AG08395 (cell line): ENCODE results near the gene PTPN4.

ENCODE experiments used
- DNase-seq: peaks from one replicate; pipeline ENCODE4 v3.0.0; 2012; ENCODE audit warnings: mixed read lengths, low spot score

The PTPN4 gene, protein sequence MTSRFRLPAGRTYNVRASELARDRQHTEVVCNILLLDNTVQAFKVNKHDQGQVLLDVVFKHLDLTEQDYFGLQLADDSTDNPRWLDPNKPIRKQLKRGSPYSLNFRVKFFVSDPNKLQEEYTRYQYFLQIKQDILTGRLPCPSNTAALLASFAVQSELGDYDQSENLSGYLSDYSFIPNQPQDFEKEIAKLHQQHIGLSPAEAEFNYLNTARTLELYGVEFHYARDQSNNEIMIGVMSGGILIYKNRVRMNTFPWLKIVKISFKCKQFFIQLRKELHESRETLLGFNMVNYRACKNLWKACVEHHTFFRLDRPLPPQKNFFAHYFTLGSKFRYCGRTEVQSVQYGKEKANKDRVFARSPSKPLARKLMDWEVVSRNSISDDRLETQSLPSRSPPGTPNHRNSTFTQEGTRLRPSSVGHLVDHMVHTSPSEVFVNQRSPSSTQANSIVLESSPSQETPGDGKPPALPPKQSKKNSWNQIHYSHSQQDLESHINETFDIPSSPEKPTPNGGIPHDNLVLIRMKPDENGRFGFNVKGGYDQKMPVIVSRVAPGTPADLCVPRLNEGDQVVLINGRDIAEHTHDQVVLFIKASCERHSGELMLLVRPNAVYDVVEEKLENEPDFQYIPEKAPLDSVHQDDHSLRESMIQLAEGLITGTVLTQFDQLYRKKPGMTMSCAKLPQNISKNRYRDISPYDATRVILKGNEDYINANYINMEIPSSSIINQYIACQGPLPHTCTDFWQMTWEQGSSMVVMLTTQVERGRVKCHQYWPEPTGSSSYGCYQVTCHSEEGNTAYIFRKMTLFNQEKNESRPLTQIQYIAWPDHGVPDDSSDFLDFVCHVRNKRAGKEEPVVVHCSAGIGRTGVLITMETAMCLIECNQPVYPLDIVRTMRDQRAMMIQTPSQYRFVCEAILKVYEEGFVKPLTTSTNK

DNA sequence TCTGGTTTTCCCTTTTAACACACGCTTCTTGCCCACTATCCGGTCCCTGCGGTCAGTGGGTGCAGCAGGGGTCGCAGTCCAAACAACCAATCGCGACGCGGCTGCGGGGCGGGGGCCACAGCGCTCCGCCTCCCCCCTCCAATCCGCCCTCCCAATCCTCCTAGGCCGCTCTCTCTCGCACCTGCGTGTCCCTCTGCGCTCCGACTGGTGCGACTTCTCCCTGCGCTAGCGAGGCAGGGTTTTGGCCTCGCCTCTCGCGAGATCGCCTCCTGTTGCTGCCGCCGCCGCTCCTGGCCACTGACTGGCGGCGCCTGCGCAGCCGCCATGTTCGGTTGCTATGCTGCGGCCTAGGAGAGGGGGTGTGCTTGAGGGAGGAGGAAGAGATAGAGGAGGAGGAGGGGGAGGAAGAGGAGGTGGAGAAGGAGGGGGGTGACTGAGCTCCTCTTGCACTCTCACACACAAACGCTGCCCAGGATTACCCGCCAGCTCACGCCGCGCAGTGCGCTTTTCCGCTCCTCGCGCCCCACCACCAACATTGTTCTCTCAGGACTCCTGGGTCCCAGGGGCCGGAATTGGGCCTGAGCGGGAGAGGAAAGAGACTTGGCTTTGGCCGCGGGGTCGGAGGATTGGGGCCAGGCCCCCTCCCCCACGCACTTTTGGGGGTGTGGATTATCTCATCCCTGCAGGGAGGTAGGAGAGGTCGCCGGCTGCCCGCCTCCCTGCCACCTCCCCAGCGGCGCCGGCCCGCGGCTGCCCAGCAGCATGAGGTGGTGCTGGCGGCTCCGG, at the start of gene PTPN4:
Gene PTPN4, plus strand, starts transcription at position 472 of the 786 bp plus-strand sequence. CDS start 49,932 bp downstream, outside the sequence.
- DNase-seq, result peak; percentile 97

DNA sequence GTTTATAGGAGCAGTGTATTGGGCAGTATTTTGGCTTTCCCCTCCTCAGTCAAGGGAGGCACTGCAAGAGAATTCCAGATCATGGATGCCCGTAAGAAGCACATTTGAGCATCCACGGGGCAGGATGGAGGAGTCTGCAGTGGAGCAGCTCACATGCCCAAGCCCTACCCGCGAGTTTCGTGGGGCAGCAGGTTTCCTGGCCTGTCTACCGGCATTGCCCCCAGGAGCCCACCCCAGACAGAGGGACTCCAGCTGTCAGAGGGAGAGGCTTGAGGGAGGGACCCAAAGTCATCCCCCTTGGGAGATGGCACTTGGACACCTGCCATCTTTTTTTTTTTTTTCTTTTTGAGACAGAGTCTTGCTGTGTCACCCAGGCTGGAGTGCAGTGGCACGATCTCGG, 49.4 kb upstream of the PTPN4 start:
- DNase-seq, result no peak

DNA sequence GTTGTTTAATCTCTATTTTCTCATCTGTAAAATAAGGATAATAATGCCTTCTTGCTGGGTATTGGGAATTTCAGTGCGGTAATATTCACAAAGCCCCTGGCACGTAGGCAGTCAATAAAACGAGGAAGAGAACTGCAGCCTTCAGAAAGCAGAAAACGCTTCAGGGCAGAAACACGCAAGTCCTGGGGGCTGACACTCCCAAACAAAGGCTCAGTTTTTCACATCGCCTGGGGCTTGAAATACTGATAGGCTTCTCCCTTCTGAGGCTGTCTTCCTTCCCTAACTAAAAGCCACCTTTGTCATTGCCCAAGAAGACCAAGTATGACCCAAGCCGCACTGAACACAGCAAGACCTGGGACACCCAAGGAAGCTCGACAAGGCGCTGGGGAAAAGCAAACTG, 48.4 kb upstream of the PTPN4 start:
- no peak for DNase-seq

DNA sequence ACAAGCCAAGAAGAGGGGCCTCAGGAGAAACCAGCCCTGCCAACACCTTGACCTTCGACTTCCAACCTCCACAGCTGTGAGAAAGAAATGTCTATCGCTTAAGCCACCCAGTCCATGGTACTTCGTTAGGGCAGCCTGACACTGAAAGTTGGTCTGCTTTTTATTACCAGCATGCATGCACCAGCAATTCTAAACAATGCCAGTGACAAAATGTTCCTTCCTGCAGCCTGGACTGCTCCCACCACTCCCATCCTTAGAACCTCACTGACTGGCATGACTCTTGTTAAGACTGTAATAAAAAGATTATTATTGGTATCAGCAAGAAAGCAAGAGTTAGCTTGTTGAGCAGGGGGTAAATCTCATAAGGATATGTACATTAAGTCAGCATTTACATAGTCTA, 47.2 kb upstream of the PTPN4 start:
- no peak for DNase-seq

DNA sequence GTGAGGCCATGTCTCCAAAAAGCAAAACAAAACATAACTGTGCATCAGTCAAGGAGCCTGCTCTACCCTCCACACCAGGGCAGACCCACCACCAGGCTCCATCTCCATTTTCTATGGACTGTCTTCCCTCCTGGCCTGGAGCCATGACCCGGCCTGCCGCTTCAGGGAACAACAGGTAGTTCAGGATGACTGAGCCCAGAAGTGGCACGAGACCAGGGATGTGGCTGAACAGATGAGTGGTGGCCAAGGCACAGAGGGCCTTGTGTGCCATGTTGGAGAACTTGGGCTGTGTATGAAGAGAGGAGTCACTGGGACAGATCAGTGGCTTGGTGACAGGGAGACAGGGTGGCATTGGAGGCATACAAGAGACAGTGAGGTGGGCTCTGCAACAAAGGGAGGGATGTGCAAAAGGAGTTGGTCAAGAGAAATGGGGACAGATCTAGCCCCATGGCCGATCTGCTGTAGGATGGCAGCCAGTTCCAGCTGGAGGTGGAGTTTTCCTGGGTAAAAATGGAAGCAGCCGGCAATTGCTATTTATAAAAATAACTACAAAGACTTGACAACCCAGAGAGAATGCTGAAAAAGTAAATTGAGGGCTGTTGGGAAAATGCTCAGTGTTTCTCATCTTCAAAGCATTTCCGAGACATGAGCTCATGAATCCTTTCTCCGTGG, 45.8 kb upstream of the PTPN4 start:
- DNase-seq, result no peak

DNA sequence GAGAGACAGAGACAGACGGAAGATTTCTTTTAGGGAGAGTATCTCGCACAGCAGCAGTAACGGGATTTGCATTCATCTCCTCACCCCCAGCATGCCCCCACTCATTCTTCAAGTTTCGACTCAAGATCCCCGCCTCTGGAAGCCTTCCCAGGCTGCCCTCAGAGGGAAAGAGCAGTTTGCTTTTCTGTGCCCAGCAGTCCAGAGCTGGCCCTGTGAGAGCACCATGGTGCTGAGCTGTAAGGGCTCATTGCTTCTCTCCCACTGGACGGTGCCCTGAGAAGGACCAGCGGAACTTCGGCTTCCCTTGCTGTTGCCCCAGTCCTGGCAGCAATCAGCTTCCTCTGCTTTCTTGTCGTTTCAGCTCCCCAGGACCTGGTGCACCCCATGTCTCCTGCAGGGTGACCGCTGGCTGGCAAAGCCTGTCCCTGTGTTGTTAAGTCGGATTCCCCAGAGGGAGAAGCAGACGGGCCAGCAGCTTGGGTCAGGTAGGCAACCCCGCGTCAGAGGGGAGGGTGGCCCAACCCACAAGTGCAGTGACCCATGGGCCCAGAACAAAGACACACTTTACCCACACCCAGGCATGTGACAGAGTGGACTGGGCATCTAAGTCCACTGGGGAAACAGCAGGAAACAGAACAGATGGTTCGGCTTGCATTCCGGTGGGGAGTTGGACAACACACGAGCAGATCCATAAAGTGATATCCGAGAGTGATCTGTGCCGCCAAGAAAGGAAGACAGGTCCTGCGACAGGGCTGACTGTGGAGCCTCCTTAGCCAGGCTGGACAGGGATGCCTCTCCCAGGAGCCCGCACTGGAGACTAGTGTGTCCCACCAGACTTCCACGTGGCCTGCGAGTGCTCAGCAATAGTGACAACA, 44.1 kb upstream of the PTPN4 start:
- DNase-seq, result no peak

DNA sequence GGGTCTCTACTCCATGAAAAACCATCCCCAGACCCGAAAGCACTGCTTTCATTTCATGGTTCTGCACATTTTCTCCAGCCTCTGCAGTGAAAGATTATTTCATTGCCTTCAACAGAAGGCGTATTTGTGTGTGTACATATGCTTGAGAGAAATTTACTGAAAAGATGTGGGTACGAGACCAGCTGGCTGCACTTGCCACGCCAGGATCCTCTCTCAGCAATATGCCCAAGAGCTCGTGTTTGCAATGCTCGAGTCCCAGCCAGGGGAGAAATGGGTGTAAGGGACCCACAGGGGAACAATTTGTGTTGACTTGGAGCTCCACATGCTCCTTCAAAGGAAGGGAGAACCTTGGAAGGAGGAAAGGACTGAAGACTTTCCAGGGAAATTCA, 43.4 kb upstream of the PTPN4 start:
- DNase-seq, result no peak

DNA sequence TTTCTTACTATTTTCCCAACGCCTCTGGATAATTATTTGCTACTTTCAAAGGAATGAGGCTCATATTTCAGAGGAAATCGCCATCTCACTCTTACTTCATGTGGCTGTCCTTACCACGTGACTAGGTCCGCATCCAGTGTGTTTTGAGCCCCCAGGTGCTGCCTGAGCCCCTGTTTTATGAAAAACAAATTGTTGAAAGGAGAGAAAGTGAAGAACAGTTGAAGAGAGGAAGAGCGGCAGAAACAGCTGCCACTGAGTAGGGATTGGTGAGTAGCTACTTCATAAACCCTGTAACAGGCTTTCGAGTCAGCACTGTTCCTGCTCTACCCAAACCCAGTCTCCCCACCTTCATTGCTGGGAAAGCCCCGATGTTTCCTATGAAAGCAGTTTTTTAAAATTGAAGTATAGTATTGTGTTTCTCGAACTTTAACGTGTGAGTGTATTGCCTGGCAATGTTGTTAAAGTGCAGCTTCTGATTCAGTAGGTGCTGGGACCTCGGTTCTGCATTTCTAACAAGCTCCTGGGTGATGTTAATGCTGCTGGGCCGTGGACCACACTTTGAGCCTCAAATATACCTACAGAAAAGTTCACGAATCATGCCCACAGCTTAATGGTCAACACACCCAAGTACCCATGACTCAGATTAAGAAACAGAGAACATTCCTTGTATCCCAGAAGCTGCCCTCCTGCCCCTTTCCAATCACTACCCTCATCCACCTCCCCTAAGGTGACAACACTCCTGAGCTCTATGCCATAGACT, 41.0 kb upstream of the PTPN4 start:
- no peak for DNase-seq

DNA sequence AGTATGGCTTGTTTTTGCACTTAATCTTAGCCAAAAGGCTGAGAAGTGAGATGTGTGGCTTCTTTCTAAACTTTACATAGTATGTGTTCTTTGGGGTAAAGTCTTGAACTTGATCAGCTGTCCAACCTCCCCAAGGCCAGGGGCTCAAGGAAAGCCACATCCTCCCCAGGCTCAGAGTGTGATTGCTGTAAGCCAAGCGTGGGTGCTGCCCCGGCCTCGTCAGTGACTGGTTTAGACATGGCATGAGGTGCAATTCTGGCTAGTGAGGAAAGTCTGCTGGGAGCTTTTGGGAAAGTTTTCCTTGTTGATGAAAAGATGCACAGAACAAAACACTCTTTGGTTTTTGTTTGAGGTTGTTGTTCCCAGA, 40.5 kb upstream of the PTPN4 start:
- DNase-seq, result no peak

DNA sequence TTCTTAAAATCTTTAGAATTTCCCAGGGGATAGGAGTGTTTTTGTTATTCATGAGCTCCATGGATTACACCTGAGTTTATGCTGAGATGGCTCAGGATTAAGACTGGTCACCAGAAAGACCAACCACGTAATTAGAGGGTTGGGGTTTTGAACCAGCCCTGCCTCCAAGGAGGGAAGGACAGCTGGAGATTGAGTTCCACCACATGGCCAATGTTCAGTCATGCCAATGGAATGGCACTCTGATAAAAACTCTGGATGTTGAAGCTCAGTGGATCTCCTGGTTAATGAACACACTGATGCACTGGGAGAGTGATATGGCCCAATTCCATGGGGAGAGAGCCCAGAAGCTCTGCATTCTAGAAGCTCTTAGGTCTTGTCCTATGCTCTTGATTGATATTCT, 38.7 kb upstream of the PTPN4 start:
- DNase-seq, result no peak

DNA sequence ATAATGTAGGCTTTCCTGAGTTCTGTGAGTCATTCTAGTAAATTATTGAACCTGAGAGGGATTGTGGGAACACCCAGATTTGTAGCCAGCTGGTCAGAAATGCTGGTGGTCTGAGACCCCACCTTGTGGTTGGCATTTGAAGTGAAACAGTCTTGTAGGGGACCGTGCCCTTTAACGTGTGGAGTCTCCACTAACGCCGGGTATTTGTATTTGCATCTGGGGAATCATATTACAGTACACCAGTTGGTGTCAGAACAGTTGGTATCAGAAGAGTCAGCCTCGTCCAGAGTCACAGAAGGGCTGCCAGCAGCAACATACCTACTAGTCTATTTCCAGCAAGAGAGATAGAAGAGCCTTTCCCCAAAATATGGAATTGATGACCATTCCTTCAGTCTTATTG, 38.3 kb upstream of the PTPN4 start:
- no peak for DNase-seq

DNA sequence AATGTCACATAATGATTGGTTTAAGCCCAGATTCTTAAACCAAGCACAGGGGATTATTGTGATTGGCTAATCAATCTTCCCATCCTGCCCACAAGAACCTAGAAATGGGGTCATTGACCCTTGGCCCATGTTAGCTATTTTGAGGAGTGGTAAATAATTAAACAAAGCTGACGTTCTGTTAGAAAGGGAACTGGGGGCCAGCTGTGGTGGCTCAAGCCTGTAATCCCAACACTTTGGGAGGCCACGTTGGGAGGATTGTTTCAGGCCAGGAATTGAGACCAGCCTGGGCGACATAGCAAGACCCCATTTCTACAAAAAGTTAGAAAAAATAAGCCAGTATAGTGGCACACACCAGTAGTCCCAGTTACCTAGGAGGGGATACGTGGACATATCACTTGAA, 37.8 kb upstream of the PTPN4 start:
- DNase-seq, result no peak

DNA sequence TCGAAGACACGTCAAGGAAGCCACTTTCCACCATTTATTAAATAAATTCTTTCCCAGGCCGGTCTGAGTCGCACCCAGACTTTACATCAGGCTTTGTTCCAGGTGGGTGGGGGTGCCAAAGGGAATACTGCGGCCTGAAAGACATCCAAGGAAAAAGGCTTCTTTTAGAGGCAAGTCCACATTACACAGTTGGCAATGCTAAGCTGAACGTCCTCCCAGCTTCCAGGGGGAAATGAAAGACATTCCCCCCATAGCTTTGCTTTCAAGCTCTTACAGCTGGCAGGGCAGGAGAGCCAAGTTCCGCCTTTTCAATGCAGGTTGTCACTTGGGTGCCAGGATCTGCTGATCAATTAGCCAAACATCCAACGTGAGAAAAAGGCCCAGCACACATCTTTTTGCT, 36.5 kb upstream of the PTPN4 start:
- DNase-seq, result no peak

DNA sequence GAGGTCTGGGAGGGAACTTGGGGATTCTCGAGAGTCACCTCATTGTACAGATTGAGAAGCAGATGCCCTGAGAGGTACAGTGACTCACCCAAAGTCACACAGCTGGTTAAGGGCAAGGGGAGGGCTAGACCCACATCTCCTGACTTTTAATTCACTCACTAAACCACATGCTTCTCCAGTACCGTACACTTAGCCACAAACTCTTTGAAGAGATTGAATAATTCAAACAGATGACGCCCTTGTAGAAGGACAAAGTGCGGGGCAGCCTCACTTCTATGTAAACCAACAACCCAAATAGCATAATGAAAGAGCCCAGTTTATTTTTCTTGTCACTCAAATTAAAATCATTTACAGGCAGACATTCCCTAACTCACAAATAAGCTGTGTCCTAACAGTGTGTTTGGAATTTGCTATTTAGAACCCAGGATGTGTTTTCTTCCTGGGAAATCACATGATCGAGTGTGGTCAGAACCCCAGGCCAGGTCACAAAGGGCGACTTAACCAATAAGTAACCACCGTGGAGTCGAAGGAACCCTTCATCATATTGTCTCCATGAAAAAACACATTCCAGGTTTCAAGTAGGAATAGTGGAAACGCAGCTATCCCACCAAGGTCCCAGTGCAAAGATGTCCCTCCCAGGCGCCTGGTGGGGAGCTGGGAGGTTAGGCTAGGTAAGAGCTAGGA, 35.8 kb upstream of the PTPN4 start:
- no peak for DNase-seq

DNA sequence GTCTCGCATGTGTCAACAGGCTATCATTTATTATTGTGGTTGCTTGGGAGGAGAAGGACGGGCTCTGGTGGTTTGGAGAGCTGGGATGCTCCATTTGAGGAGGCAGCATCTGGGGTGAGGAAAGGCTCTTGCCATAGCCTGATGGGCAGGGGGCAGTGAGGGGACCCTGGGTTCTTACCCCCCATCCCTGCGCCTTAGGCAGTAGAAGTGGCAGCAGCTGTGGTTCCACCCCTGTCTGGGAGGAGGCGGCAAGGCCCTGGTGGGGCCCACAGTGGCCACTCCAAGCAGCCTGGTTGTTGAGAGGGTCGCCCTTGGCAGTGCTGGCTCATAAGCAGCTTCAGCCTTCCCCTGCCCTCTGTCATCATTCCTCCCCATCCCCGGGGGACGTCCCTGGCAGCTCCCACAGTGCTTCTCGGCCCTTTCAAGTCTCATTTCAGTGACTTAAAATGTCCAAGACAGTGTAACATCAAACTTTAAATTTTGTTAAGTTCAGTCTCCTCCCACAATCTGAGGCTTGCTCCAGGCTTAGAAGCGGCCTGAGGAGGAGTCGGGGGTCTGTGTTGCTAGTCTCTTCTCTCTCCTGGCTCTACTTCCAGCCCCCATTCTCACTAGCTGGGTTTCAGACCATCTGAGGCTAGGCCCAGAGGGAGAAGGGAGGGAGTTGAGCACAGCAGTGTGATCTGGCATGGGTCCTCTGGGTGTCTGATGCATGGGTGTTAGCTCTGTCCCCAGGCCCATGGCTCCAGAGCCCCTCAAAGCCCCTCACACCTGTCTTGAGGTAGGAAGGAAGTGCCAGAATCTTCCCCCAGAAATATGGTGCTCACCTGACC, 34.9 kb upstream of the PTPN4 start:
- no peak for DNase-seq

DNA sequence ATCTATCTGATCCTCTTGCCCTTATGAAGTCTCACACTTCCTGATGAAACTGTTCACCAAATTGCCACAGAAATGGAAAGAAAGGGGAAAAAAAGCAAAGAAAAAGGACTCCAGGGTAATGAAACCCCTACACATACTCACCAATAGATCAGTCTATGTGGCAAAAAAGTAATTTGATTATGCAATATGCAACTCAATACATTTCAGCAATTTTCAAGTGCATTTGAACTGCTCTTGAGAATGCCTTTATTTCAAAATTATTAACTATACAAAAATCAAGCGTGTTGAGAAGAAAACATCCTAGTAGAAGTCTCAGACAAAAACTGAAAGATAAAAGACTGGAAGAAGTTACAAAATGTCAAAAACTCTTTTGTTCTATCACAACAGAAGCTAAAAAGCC, 32.2 kb upstream of the PTPN4 start:
- DNase-seq, result no peak

DNA sequence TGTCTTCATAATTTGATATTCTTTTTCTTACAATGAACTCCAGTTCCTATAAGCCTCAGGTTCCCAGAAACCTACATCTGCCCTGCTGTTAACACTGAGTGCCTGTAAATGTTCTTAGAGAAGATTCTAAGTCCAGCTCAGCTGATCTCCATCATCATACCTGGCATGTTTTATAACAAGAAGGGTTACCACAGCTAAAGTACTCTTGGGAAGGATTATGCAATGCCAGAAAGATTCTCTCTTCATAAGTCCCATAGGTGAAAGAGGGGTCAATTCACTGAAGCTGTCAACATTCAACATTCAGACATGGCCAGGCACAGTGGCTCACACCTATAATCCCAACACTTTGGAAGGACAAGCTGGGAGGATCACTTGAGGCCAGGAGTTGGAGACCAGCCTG, 31.3 kb upstream of the PTPN4 start:
- DNase-seq, result no peak

DNA sequence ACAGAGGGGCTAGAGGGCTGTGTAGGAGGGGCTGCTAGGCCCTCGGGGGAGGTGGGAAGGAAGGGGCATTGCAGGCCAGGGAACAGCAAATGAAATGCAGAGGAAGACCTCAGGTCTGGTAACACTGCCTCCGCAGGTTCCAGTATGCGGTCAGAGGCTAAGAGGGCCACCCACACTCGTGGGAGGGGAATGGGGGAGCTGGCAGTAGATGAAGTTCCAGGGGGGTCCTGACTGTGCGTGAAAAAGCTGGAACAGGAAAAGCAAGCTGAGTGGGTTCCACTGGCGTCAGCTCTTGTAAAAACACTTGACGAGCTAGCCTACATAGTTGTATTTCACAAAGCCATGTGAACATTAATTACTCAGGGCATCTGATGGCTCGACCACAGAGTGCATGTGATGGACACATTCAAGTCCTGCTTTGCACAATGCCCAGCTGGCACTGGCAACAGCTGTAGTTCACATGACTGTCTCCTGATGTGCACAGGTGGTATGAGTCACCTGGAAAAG, 29.0 kb upstream of the PTPN4 start:
- no peak for DNase-seq
